ENCODE results near the gene NTS. TPM values are rescaled to one million over a fixed set of nuclear protein-coding genes. Genes with fewer than 3 reads are reported as not detected.

NTS gene
- total and polyA plus RNA-seq, 2 of the 4 experiments (the other 2 are of a cell fraction): not detected

DNA sequence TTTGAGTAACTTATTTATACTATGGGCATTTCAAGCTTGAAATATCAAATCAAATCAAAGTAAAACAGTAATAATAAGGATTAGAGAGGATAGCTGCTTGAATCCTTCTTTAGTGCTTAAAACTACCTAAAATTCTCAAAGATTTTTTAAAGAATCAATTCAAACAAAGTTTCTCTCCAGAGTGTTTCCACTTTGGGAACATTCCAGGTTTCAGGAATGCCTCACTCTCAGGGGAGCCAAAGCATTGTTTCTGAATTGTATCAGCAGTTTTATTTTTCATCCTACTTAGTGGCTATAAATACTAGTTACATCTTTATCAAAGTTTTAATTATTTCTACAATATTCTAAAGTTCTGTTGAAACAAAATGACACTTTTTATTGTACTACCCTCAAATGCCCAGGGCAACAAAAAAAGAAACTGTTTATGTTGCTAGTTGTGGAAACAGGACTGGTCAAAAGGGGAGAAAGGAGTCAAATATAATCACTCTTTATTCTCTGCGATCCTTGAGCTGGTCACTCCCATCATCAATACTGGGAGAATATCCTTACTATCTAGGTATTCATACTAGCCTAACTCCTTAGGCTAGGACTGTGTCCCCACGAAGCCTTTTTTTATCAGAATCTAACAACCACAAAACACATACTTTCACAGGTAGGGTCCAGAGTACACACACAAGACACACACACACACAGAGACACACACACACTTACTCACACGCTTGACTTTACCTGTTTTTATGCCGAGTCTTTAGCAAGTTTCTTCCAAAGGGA lies 38.5 kb upstream of the NTS start:
- no peak overlapping the region for H2BK5ac ChIP-seq (ENCODE audit: low read depth, low read length, poor library complexity, severe bottlenecking)
- H3K9ac ChIP-seq (ENCODE audit: low read depth, low read length): no peak overlapping the region
- POLR2A ChIA-PET (ENCODE audit: unreplicated experiment): no interaction called here
- H3K4me2 ChIP-seq (ENCODE audit: low read depth, low read length): no peak overlapping the region; the same call in 1 of the 2 replicates
- H3K4me1 ChIP-seq (ENCODE audit: control insufficient read depth, insufficient read depth, low read length): no peaks in the 10 kb centered on the region
- H2AK5ac ChIP-seq (ENCODE audit: low read depth, low read length): no peak overlapping the region
- no TSS peak for BruUV-seq (replicated peaks)
- H3K4ac ChIP-seq (ENCODE audit: low read depth, low read length): no peak overlapping the region
- no peaks in the 10 kb centered on the region for H3K36me3 ChIP-seq (ENCODE audit: control insufficient read depth, insufficient read depth, low read length)
- no peaks in the 10 kb centered on the region for H3K79me1 ChIP-seq (ENCODE audit: low read depth in 1 of 2, low read length in 2 of 2)
- dilution Hi-C loops (cut with HindIII; ENCODE audit: low sequenced_read_pairs, unreplicated experiment) (no loop called here), intact Hi-C loops (cut with micrococcal nuclease) (no loop called here), in situ Hi-C loops (cut with MboI; ENCODE audit: low sequenced_read_pairs) (no loop called here)
- no peak overlapping the region for H4K5ac ChIP-seq (ENCODE audit: low read depth, low read length)
- no peak overlapping the region for H2AK9ac ChIP-seq (replicated peaks; ENCODE audit: low read depth, low read length, poor library complexity)
- H2BK20ac ChIP-seq (ENCODE audit: low read depth, low read length): no peak overlapping the region
- CTCF ChIA-PET: interaction anchor here (0.7 kb wide), 1 partner anchor 261 kb away, joined by 4 read pairs; no protein-coding TSS in a partner anchor
- no peak for ATAC-seq (ENCODE audit: low read depth)
- peak overlapping the region; percentile 79 for H2AFZ ChIP-seq (replicated peaks; ENCODE audit: low read length, poor library complexity)
- H3K9me1 ChIP-seq (ENCODE audit: insufficient read depth, low read length): no peaks in the 10 kb centered on the region
- no peak overlapping the region for H3K56ac ChIP-seq (ENCODE audit: extremely low read depth, insufficient read depth, low read length)
- H3K9me3 ChIP-seq (ENCODE audit: control insufficient read depth, insufficient read depth, low read length): no peaks in the 10 kb centered on the region
- no peak overlapping the region for H4K8ac ChIP-seq (ENCODE audit: low read depth in 2 of 2, low read length in 2 of 2)
- H2BK15ac ChIP-seq (ENCODE audit: low read depth, low read length): no peak overlapping the region
- no peaks in the 10 kb centered on the region for H4K20me1 ChIP-seq (ENCODE audit: insufficient read depth, low read length)
- H3K4me3 ChIP-seq (ENCODE audit: insufficient read depth, low read depth, low read length): no peak overlapping the region
- no peak overlapping the region for H3K27ac ChIP-seq (ENCODE audit: insufficient read depth, low read length)
- no peak overlapping the region for H2BK120ac ChIP-seq (ENCODE audit: low read depth, low read length)
- H3K14ac ChIP-seq (replicated peaks; ENCODE audit: low read depth, low read length): no peak overlapping the region
- DNase-seq: peak; percentile 10
- H3K23ac ChIP-seq (ENCODE audit: low read depth, low read length): no peak overlapping the region
- H4K91ac ChIP-seq (ENCODE audit: insufficient read depth, low read depth, low read length): no peak overlapping the region
- WGBS, 2 experiments (ENCODE audit: extremely low coverage in 2 of 2, insufficient read length in 1 of 2): no CpG with 5 or more reads among the region's 4 CpGs
- no peak overlapping the region for H3K18ac ChIP-seq (ENCODE audit: low read depth, low read length)
- no peak for TF ChIP-seq POLR2A (IDR thresholded peaks at IDR 0.05; ENCODE audit: low read depth, low read length)
- no peak for TF ChIP-seq MXI1 (IDR thresholded peaks at IDR 0.05; ENCODE audit: borderline replicate concordance, low read depth, low read length)
- no peak for TF ChIP-seq NFE2L2 (IDR thresholded peaks at IDR 0.05; ENCODE audit: low read depth, low read length)
- TF ChIP-seq CHD1 (IDR thresholded peaks at IDR 0.05; ENCODE audit: low read depth, low read length): no peak
- no peaks in the 10 kb centered on the region for H3K27me3 ChIP-seq (ENCODE audit: control insufficient read depth, insufficient read depth, low read length)

Measured in IMR-90 (cell line).